ENCODE data around the gene MED29.

DNA sequence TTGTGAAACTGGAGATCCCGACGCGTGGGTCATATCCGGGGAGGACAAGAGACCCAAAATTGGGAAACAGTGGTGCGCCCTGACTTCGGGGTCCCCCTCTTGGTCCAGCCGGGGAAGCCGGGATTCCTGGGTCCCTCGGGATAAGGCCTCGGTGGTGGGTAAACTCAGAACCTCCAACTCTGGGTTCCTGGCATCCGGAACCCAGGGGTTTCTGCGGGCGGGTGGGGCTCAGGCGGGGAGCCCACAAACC lies 16.2 kb downstream of the MED29 start:
- TF ChIP-seq, protein P1, sequence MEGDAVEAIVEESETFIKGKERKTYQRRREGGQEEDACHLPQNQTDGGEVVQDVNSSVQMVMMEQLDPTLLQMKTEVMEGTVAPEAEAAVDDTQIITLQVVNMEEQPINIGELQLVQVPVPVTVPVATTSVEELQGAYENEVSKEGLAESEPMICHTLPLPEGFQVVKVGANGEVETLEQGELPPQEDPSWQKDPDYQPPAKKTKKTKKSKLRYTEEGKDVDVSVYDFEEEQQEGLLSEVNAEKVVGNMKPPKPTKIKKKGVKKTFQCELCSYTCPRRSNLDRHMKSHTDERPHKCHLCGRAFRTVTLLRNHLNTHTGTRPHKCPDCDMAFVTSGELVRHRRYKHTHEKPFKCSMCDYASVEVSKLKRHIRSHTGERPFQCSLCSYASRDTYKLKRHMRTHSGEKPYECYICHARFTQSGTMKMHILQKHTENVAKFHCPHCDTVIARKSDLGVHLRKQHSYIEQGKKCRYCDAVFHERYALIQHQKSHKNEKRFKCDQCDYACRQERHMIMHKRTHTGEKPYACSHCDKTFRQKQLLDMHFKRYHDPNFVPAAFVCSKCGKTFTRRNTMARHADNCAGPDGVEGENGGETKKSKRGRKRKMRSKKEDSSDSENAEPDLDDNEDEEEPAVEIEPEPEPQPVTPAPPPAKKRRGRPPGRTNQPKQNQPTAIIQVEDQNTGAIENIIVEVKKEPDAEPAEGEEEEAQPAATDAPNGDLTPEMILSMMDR (IDR thresholded peaks at IDR 0.05), result no peak
- TF ChIP-seq POLR2A (IDR thresholded peaks at IDR 0.05), result no peak

Data from adrenal gland (tissue), 5 donors.